ENCODE measurements around the gene SERPINB6.
"Not testable (repeated sequence)": the region's sequence is repeated elsewhere in the genome, so short reads cannot be mapped to it uniquely, and the experiment has no call there.

The SERPINB6 gene

DNA sequence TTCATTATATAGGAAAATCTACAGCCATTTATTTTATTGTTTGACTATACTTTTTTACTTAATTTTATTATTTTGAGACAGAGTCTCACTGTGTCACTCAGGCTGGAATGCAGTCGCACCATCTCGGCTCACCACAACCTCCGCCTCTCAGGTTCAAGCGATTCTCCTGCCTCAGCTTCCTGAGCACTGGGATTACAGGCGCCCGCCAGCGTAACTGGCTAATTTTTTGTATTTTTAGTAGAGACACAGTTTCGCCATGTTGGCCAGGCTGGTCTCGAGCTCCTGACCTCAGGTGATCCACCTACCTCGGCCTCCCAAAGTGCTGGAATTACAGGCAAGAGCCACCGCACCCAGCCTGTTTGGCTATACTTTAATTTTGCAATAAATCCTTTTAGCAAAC is 38.5 kb downstream of the SERPINB6 start:
- DNase-seq, result not testable (repeated sequence)

DNA sequence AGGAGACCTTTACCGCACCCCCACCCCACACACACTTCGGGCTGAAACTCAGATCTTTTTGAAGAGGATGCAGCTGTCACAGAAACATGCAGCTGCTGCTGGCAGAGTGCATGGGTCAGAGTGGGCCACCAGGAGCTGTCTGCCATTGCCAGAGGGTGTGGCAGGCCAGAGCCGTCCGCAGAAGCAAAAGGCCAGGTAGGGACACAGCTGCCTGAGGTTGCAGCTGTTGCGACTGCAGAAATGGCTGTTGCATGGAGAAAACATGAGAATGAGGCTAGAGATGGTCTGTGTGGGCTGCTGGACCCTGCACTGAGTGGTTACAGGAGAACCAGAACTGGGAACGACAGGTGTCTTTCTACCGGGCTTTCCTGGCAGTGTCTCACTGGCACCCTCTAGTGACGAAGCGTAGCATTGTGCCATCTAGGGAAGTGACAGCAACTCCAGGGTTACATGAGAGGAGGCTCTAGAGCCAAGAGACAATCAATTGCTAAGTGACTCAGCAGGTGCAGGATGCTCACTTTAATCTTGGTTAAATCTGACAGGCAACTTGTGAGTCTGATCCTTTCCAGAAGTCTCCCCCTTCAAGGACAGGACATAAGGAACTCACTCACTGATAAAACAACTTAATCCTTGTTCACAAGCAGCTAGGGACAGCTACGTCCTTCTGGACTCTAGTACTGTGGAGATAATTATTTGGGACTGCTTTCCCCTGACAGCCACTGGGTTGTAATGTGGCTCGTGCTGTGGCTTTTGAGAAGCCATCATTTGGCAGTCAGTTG is 39.2 kb downstream of the SERPINB6 start:
- DNase-seq, result peak; percentile 51

DNA sequence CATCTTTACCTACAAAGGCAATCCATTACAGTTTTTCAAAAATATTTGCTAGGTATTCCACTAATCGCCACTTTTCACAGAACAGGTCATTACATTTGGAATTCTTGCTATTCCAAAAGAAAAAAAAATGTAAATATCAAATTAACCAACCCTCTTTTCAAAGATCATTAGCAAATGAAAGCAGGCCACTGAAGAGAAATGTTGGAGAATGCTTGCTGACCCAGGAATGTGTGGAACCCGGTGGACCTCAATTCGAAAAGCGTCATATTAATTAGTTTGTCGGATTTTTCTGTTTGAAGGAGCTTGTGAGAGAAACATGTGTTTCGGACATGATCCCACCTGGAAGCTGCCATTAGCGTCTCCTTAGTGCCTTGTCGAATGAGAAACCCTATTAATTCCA is 40.3 kb downstream of the SERPINB6 start:
- DNase-seq, result no peak

DNA sequence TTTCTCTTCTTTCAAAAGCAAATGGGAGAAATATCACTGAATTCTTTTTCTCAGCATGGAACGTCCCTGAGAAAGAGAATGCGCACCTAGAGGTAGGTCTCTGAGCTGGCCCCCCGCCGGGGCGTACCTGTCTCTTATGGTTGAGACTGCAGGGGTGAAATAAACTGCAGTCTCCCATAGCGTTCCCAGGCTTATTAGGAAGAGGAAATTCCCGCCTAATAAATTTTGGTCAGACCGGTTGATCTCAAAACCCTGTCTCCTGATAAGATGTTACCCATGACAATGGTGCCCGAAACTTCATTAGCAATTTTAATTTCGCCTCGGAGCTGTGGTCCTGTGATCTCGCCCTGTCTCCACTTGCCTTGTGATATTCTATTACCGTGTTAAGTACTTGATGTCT is 43.4 kb downstream of the SERPINB6 start:
- not testable (repeated sequence) for DNase-seq

DNA sequence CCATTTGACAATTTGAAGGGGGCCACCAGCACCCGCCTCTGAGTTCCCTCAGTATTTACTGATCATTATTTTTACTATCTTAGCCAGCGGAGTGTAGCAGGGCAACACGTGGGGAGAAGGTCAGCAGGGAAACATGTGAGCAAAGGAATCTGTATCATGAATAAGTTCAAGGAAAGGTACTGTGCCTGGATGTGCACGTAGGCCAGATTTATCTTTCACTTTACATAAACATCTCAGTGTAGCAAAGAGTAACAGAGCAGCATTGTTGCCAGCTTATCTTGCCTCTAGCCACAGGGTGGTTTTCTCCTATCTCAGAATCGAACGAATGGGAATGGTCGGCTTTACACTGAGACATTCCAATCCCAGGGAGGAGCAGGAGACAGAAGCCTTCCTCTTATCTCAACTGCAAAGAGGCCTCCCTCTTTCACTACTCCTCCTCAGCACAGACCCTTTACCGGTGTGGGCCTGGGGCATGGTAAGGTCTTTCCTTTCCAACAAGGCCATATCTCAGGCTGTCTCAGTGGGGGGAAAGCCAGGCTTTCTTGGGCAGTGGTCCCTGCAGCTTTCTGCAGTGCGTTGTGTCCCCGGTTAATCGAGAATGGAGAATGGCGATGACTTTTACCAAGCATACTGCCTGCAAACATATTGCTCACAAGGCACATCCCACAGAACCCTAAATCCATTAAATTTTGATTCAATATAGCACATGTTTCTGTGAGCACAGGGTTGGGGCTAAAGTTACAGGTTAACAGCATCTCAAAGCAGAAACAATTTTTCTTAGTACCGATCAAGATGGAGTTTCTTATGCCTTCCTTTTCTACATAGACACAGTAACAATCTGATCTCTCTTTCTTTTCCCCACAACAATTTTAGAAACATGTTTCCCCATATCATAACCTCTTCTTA is 45.3 kb downstream of the SERPINB6 start:
- not testable (repeated sequence) for DNase-seq

DNA sequence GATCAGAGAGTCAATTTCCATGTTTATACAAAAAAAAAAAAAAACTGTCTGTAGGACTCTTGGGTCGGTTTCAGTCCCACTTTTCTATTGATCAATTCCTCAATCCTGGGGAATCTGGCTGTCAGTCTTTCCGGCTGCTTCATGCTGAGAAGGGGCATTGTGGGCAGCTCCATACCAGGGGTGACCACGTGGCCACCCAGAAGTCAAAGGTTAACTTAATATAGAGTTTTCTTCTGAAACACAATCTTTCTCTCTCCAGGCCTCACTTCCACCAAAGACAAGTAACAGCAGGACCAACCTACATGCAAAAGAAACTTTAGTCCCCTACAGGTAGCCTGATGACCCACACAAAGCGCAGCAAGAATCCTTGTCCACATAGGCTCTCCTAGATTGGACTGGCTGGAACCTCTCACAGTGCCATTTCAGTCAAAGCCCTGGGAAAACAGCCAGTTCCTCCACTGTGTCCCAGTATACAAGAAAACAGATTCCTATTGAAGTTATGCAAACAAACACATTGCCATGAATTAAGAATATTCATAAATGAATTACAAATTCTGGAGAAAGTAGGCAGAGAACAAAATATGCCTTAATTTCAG is 49.7 kb downstream of the SERPINB6 start:
- DNase-seq, result no peak

DNA sequence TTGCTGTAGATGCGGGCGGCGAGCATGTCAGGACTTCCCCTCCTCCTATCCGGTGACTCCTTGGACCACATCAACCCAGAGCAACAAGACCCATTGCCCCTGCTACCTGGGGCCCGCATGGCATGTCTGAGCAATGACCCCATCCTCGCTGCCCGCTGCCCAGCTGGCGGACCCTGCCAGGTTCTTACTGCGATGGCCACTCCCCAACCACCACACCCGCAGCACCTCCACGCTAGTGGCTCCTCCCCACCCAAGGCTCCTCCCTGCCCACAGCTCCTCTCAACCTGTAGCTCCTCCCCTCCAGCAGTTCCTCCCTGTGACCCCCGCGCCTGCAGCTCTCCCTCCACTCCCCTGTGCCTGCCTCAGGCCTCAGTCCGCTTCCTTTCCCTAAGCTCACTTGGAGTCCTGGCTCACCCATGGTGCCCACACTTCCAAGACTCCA is 50.7 kb downstream of the SERPINB6 start:
- no peak for DNase-seq

GRCh38 chr6:2919886-2920285 is 51.5 kb downstream of the SERPINB6 start:
- no peak for DNase-seq

DNA sequence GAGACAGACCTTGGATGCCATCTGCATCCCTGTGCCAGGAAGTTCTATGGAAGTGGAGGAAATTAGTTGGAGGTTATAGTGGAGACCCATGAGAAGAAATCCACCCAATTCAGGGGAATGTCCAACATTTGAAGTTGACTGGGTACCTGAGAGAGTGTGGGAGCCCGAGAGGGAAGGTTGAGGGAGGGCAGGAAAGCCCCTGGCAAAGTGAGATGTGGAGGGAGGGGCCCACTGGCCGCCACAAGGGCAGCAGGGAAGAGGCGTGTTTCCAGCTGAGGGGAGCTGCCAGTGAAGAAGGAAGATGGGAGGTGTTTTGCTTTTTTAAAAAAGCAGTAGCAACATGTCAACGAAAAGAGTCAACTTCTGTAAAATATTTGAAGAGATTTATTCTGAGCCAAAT is 52.0 kb downstream of the SERPINB6 start:
- DNase-seq, result no peak

GRCh38 chr6:2918936-2919335 is 52.4 kb downstream of the SERPINB6 start:
- DNase-seq, result no peak

DNA sequence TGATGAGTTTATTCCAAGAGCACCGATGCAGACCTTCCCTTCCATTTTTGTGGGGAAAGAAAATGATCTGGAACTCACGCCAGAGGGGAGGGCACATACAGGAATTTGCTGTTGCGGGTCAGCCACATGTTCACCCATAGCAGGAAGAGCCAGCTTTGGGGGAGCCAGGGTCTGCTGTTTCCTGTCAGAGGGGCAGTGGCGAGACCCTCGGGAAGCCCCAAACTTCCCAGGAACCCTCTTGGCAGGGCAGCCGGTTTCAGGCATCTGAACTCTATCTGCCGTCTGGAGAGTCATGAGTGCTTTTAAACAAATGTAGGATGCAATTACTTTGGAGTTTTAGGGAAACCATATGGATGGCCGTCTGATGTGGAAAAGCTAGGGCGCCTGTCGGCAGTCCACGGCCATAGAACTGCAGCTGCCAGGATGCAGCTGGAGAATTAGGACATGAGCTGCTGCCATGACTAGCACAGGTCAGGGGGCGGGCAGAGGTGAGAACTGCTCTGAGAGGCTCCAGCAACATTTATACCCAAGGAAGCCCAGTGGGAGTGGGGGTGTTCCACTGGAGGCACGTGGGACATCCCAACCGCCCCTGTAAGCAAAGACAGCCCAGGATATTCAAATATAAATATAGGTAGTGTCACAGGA is 53.4 kb downstream of the SERPINB6 start:
- no peak for DNase-seq

GRCh38 chr6:2917065-2917464 is 54.3 kb downstream of the SERPINB6 start:
- DNase-seq, result no peak

GRCh38 chr6:2916158-2916925 is 55.0 kb downstream of the SERPINB6 start:
- no peak for DNase-seq

- no peak for DNase-seq
Observed at GRCh38 chr6:2915150-2915549, 56.2 kb downstream of the SERPINB6 start.

- DNase-seq, result peak; percentile 2
Observed at GRCh38 chr6:2914318-2914660, 57.1 kb downstream of the SERPINB6 start.

GRCh38 chr6:2913621-2914317 is 57.6 kb downstream of the SERPINB6 start:
- no peak for DNase-seq

GRCh38 chr6:2911171-2911570 is 60.2 kb downstream of the SERPINB6 start:
- no peak for DNase-seq

- no peak for DNase-seq
Observed at GRCh38 chr6:2909718-2910117, 61.6 kb downstream of the SERPINB6 start.

GRCh38 chr6:2909051-2909606 is 62.2 kb downstream of the SERPINB6 start:
- not testable (repeated sequence) for DNase-seq

DNA sequence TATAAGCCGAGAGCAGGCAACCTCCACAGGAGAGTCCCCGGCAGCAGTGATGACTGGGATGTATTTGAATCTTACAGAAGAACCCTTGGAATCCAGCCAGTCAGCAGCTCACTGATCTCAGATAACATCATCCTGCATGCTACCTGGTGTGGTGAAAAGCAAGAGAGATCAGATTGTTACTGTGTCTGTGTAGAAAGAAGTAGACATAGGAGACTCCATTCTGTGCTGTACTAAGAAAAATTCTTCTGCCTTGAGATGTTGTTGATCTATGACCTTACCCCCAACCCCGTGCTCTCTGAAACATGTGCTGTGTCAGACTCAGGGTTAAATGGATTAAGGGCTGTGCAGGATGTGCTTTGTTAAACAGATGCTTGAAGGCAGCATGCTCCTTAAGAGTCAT is 62.9 kb downstream of the SERPINB6 start:
- DNase-seq, result not testable (repeated sequence)
